A549 (cell line): ENCODE results near the gene ANKRD18A.

Source experiments
- BHLHE40 ChIP-seq: IDR thresholded peaks from 2 replicates; pipeline ENCODE4 v1.6.1; 2012; ENCODE audit warnings: low read depth, low read length, inconsistent platforms
- CBX2 ChIP-seq: fragments of 200-600 bp; sonication (generic); IDR thresholded peaks from 2 replicates; pipeline ENCODE4 v1.6.1; 2016; ENCODE audit warnings: low read depth, mild to moderate bottlenecking, borderline replicate concordance
- EHMT2 ChIP-seq: fragments of 200-600 bp; sonication (generic); IDR thresholded peaks from 2 replicates; pipeline ENCODE4 v1.6.1; 2016; ENCODE audit warnings: antibody characterized with exemption, low read depth, mild to moderate bottlenecking, moderate library complexity
- EP300 ChIP-seq, 2 experiments: fragments of >200 bp; sonication (Bioruptor Twin); formaldehyde crosslinking; IDR thresholded peaks; 2 replicates in 1 of 2; 3 replicates in 1 of 2; pipeline ENCODE4 v1.6.1; 2016 to 2017
- FOSL2 ChIP-seq, 2 experiments: fragments of 450-650 bp in 1 of 2; fragments of >200 bp in 1 of 2; sonication (Bioruptor Twin) in 1 of 2; formaldehyde crosslinking; IDR thresholded peaks; 2 replicates each; pipeline versions ENCODE4 v1.5.0 to v1.6.1; 2016 to 2020; ENCODE audit warnings: mild to moderate bottlenecking in 1 of 2, moderate library complexity in 1 of 2
- FOXS1 ChIP-seq: fragments of 250-450 bp; sonication (Bioruptor Pico); IDR thresholded peaks from 2 replicates; pipeline ENCODE4 v1.5.0; 2020; ENCODE audit warnings: mild to moderate bottlenecking, moderate library complexity
- HEYL ChIP-seq: fragments of 250-450 bp; sonication (Bioruptor Pico); IDR thresholded peaks from 2 replicates; pipeline ENCODE4 v1.8.0; 2021; ENCODE audit warnings: mild to moderate bottlenecking, moderate library complexity
- HOXA7 ChIP-seq: fragments of 250-450 bp; sonication (Bioruptor Pico); IDR thresholded peaks from 2 replicates; pipeline ENCODE4 v1.5.0; 2020; ENCODE audit warnings: mild to moderate bottlenecking, moderate library complexity
- MAZ ChIP-seq: fragments of 150-350 bp; IDR thresholded peaks from 2 replicates; pipeline ENCODE4 v1.6.1; 2014; ENCODE audit warnings: antibody characterized with exemption, low read depth, low read length, borderline replicate concordance
- NR3C1 ChIP-seq: fragments of >200 bp; sonication (Bioruptor Twin); formaldehyde crosslinking; IDR thresholded peaks from 3 replicates; pipeline ENCODE4 v1.6.1; 2017
- POLR2A ChIP-seq: IDR thresholded peaks from 2 replicates; pipeline ENCODE4 v1.6.1; 2012; ENCODE audit warnings: mild to moderate bottlenecking, low read length
- POLR2AphosphoS2 ChIP-seq: conservative IDR thresholded peaks from 2 replicates; pipeline ENCODE4 v1.6.1; 2012; ENCODE audit warnings: low read length, improper control_type of control experiment, inconsistent platforms
- TF ChIP-seq, protein P1 (sequence below): fragments of >200 bp; sonication (Bioruptor Twin); formaldehyde crosslinking; IDR thresholded peaks from 3 replicates; pipeline ENCODE4 v1.5.1; 2016

DNA sequence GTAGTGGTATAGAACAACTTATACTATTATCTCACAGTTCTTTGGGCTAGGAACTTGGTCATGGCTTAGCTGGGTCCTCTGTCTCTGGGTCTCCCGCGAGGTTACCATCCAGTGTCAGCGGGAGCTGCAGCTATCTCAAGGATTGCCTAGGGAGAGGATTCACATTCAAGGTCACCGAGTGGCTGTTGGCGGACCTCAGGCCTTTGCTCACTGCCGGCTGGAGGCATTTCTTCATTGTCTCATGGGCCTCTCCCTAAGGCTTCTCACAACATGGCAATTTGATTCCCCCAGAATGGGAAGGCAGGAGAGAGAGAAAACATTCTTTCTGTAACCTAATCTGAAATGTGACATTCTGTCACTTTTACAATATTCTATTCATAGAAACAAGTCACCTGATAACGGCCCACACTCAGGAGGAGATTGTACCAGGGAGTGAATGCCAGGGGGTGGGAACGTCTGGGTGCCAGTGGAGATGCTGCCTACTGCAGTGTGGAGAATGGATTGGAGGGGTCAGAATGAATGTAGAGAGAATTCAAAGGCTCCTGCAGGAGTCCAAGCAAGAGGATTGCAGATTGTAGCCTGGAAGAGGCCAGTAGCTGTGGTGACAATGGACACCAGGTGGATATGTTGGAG is 29.5 kb upstream of the ANKRD18A start:
- no peak for TF ChIP-seq FOXS1 (CRISPR knock-in tag)
- TF ChIP-seq, protein P1, sequence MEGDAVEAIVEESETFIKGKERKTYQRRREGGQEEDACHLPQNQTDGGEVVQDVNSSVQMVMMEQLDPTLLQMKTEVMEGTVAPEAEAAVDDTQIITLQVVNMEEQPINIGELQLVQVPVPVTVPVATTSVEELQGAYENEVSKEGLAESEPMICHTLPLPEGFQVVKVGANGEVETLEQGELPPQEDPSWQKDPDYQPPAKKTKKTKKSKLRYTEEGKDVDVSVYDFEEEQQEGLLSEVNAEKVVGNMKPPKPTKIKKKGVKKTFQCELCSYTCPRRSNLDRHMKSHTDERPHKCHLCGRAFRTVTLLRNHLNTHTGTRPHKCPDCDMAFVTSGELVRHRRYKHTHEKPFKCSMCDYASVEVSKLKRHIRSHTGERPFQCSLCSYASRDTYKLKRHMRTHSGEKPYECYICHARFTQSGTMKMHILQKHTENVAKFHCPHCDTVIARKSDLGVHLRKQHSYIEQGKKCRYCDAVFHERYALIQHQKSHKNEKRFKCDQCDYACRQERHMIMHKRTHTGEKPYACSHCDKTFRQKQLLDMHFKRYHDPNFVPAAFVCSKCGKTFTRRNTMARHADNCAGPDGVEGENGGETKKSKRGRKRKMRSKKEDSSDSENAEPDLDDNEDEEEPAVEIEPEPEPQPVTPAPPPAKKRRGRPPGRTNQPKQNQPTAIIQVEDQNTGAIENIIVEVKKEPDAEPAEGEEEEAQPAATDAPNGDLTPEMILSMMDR, result no peak
- TF ChIP-seq CBX2, result no peak
- TF ChIP-seq FOSL2 (IDR thresholded peaks at IDR 0.05), result no peak
- no peak for TF ChIP-seq FOSL2 (CRISPR knock-in tag; IDR thresholded peaks at IDR 0.05)
- no peak for TF ChIP-seq POLR2A
- TF ChIP-seq NR3C1, result no peak
- no peak for TF ChIP-seq BHLHE40
- TF ChIP-seq HEYL, result no peak
- no peak for TF ChIP-seq POLR2AphosphoS2
- TF ChIP-seq HOXA7 (CRISPR knock-in tag), result no peak
- TF ChIP-seq EP300 (IDR thresholded peaks at IDR 0.05), result no peak
- no peak for TF ChIP-seq MAZ
- TF ChIP-seq EHMT2, result no peak
